Kidney glomerular epithelial cell (primary cell): Measurements from ENCODE around the gene FKBP1A.
"Not testable (repeated sequence)": the region's sequence is repeated elsewhere in the genome, so short reads cannot be mapped to it uniquely, and the experiment has no call there.

Experiments used
- DNase-seq: peaks from one replicate; lab custom pipeline; 2025; lab: John Stamatoyannopoulos, UW

FKBP1A gene

GRCh38 chr20:1417273-1417672 is 24.4 kb upstream of the FKBP1A start:
- DNase-seq, result peak; percentile 31

- DNase-seq, result peak; percentile 45
These were observed 23.0 kb upstream of the FKBP1A start for GRCh38 chr20:1415667-1416468.

DNA sequence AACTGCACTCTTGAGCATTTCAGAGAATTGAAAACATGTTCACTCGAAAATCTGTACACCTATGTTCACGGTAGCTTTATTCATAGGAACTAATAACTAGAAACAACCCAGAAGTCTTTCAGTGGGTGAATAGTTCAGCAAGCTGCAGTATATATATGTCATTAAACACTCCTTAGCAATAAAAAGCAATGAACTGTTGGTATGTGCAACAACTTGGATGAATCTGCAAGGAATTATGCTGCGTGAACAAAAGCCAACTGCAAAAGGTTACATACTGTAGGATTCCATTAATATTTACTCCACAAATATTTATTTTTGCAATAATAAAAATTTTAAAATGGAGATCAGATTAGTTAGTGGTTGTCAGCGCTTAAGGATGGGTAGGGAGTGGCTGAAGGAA is 22.1 kb upstream of the FKBP1A start:
- no peak for DNase-seq

- DNase-seq, result no peak
These were observed 12.9 kb upstream of the FKBP1A start for GRCh38 chr20:1405801-1406200.

DNA sequence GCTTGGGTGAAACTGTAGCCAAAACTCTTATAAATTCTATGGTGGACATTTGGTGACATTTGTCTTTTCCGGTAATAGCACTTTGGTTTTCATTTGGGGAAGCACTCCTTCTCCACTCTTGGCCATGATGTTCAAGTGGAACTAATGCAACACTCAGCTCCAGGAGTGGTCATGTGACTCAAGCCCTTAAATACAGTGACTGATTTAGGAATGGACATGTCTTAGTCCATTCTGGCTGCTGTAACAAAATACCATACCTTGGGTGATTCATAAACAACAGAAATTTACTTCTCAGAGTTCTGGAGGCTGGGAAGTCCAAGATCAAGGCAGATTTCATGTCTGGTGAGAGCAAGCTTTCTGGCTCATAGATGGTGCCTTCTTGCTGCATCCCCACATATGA is 10.8 kb upstream of the FKBP1A start:
- no peak for DNase-seq

DNA sequence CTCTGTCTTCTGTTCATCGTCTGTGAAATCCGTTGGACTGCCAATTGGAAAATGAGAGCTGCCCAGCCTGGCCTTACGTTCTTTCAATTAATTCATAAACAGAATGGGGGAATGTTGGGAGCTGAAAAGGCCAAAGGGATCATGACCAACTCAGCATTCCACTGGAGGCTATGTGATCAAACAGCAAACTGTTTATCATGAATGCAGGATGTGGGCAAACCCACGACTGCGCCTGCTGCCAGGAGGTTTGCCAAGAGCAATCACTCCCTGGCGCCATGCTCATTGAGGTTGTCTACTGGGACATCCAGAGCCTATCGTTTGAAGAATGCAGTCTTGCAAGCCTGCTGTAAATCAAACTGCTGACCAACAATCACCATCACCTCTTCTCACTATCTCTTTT is 9.3 kb upstream of the FKBP1A start:
- DNase-seq, result peak; percentile 15

DNA sequence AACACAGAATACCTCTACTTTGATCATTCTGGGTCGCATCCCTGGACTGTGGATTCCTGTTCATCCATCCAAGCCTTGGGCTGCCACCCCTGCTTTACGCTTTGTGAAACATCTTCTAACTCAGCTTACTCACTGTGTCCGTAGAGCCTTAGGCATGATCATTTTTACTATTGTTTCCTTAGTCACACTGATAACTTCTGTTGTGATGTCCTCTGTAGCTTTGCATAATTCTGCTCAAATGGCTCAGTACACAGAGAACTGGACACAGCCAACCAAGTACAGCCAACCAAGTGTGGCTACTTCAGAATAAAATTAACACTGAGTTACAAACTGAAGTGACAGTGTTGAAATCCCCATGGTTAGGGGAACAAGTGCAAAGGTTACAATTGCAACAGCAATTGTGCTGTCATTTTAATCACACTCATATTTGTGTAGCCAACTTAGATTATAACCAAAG is 8.6 kb upstream of the FKBP1A start:
- peak; percentile 55 for DNase-seq

GRCh38 chr20:1399678-1400366 is 7.0 kb upstream of the FKBP1A start:
- DNase-seq, result not testable (repeated sequence)

GRCh38 chr20:1398185-1398584 is 5.3 kb upstream of the FKBP1A start:
- DNase-seq, result peak; percentile 23

GRCh38 chr20:1397710-1398109 is 4.9 kb upstream of the FKBP1A start:
- no peak for DNase-seq

DNA sequence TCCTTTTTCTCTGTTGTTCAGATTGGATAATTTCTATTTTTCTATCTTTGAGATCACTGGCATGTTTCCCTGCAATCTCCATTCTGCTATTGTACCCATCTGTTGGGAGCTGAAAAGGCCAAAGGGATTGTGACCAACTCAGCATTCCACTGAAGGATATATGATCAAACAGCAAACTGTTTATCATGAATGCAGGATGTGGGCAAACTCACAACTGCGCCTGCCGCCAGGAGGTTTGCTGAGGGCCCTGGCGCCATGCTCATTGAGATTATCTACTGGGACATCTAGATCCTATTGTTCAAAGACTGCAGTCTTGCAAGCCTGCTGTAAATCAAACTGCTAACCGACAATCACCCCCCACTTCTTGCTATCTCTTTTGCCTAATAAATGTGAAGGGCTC is 3.8 kb upstream of the FKBP1A start:
- DNase-seq, result no peak

DNA sequence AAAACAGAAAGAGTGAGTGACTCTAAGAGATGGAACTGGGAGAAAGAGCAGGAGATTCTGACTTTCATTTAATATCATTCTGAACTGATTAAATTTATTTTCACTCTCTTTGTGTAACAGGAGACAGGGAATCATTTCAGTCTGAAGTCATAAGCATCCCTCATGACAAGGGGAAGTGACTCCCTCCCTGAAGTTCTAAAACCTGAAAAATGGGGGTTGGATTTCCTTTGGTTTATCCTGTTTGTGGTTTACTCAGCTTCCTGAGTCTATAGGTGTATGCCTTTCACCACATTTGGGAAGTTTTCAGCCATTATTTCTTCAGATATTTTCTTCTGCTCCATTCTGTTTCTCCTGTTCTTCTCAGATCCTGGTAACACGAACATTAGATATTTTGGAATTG is 3.4 kb upstream of the FKBP1A start:
- no peak for DNase-seq

DNA sequence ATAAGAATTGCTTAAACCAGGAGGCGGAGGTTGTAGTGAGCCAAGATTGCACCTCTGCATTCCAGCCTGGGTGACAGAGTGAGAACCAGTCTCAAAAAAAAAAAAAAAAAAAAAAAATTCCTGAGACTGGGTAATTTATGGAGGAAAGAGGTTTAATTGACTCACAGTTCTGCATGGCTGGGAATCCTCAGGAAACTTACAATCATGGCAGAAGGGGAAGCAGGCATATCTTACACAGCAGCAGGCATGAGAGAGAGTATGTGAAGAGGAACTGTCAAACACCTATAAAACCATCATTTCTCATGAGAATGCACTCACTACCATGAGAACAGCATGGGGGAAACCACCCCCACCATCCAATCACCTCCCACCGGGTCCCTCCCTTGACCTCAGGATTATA is 1.8 kb upstream of the FKBP1A start:
- DNase-seq, result no peak

DNA sequence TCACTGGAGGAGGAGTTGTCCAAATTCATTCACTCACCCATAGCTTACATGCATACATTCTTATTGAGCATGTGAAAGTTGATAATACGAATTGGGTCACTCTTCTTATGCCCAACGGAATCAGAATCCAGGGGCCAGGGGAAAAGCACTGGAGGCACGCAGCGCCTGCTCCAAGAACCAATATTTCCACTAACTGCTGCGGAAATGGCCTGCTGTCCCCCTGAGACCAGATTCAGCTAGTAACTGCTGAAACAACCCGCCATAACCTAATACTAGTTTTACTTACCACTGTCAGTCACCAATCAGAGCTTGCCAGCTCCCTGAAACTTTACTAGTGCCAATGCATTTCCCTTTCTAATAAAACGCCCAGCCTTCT is 641 bp upstream of the FKBP1A start:
- DNase-seq, result no peak

GRCh38 chr20:1392443-1392692 is 486 bp downstream of the FKBP1A start:
- no peak for DNase-seq

DNA sequence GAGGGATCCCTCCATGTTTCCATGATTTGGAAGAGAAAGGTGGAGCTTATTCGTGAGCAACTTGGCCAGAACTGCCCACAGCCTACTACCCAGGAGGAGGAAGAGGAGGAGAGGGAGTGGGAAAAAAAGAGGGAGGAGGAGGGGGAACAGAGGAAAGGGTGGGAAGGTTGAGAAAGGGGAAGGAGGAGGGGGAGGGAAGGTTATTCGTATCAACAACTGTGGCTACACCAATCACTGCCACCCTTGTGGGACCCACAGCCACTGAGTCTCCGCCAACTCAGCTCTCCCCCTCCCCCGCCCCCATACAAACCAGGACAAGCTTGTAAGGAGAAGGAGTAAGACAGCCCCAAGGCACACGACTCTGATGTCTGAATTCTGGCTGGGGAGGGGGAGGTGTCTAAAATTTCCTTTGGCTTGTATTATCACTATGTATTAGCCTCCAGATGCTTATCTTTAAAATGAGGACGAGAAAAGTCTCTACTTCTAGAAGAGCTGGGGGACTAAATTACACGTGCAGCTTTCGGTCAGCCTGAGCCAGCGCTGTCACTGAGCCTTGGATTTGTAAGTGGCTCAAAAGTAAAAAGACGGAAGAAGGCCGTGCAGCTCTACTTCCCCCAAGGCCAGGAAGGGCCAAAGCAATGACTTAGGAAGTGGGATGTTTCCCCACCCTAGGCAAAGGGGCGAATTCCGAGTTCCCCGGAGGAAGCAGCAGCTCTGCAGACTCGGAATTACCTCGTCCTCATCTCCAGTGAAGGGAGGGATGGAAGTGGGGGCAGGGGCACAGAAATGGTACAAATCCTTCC is 1.0 kb downstream of the FKBP1A start:
- no peak for DNase-seq

GRCh38 chr20:1390581-1391403 is 2.1 kb downstream of the FKBP1A start:
- no peak for DNase-seq

- DNase-seq, result no peak
These were observed 2.9 kb downstream of the FKBP1A start for GRCh38 chr20:1389703-1390580.

DNA sequence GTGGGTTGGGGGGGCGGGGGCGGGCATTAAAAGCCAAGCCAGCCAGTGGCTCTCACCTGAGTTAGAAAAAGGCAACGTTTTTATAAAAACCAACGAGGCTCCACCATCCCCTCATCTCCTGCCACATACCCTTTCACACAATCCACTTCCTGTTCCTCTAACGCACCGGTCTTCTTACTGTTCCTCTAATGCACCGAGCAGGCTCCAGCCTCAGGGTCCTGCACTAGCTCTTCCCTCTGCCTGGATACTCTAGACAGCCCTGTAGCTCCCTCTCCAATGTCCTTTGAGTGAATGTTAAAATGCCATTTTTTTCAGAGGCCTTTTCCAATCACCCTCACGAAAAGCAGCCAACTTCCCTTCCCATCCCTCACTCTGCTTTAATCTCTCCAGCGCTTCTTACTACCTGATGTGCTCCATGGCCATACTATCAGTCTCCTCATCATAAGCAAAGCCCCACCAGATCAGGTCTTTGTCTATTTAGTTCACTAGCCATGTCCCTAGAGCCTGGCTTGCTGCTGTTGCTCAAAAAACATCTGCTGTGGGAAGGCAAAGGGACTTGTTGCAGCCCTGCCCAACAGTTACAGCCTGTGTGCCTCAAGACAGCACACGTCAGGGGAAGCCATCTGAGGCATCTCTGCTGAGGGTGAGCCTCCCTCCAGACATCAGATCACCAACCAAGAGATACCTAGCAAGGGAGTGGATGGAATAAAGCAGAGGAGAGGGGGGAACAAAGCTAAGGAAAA is 3.9 kb downstream of the FKBP1A start:
- no peak for DNase-seq

- DNase-seq, result no peak
These were observed 4.6 kb downstream of the FKBP1A start for GRCh38 chr20:1388253-1388652.
